IPS-18c (cell line): Measurements from ENCODE around the gene ZBTB21.

ENCODE experiments used
- H3K4me3 ChIP-seq: 2 replicates; pipeline ENCODE4 v1.7.0; 2013; ENCODE audit warnings: low read depth, mild to moderate bottlenecking, low read length, moderate library complexity; ENCODE audit not compliant: insufficient read depth
- H3K9me3 ChIP-seq: one replicate; pipeline ENCODE4 v1.6.1; 2013; ENCODE audit warnings: mild to moderate bottlenecking, low read length, moderate library complexity; ENCODE audit not compliant: control insufficient read depth, insufficient read depth

ZBTB21 gene

DNA sequence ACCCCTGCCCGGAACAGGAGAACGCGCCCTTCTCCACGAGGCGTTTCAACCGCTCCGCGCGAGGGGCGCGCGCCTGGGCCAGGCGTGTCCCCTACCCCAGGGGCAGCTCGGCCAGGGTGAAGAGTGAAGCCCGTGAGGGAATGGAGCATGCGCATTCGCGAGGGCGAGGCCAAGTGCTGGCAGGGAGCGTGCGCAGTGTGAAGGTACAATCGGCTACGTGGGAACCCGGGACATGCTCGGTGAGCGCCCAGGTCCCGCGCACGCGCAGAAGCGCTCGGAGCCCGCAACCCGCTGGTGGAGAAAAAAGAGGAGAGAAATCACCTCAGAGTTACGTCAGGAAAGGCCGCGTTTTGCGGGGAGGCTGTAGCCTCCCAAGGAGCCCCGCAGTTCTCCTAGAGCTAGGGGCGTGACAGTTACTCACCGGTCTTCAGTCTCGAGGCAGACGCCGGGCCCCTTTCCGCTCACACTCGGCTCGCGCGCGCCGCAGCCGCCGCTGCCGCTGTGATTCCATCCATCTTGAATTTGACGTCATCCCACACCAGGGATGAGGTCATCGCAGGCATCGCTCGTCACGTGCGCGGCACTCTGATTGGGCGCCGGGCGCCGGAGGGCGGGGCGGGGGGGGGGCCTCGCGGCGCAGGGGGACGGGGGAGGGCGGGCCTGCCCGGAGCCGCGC is at the start of gene ZBTB21:
Gene ZBTB21 (minus strand): TSS at position 530 of the 676 bp plus-strand sequence. CDS start 16,265 bp downstream, outside the sequence.
- Histone ChIP-seq H3K9me3 (peaks cover 3% of the 10 kb centered on the region), H3K4me3 (peak within 1 kb of the TSS; percentile 94)

DNA sequence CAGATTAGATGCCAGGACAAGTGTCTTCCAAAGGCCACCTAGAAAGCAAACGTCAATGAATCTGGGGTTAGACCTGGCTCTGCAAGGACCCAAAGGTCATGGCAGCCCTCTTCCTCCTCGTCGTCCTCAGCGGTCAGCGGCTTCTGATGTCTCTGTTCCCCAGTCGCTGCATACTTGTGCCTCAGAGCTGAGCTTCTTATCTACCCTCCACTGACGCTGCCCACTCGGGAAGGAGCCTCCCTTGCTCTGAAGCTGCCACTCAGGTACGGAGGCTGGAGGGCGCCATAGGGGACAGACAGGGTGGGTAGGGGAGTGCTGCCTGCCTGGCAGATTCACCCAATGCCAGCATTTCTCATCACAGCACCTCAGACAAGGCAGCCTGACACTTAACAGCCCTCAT is 49.6 kb upstream of the ZBTB21 start:
- H3K4me3 ChIP-seq, result no peak overlapping the region; the same call in 1 of the 2 replicates
- H3K9me3 ChIP-seq, result peaks cover 2% of the 10 kb centered on the region

DNA sequence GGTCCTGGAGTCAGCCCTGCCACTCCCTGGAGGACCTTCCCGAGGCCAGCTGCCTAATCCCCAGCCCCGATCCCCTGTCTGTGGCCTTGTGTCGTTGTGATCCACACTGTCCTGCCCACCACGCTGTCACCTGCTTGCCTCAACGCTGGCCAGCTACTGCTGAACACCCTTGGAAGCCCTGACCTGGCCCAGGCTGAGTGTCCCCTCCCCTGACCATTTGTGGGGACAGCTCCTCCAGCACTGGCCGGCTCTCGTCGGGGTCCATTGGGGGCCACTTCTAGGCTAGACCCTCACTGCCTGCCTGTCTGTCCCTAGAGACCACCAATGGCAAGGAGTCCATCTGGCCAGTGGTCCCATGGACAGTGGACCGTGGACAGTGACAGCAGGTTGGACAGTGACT is 49.0 kb upstream of the ZBTB21 start:
- H3K9me3 ChIP-seq, result peaks cover 2% of the 10 kb centered on the region
- no peak overlapping the region for H3K4me3 ChIP-seq

GRCh38 chr21:42058631-42059111 is 48.5 kb upstream of the ZBTB21 start:
- peaks cover 2% of the 10 kb centered on the region for H3K9me3 ChIP-seq

GRCh38 chr21:42057851-42058437 is 47.8 kb upstream of the ZBTB21 start:
- Histone ChIP-seq H3K4me3 (no peak overlapping the region), H3K9me3 (peaks cover 2% of the 10 kb centered on the region)

More at GRCh38 chr21:42058631-42059111, 48.5 kb upstream of the ZBTB21 start:
- H3K4me3 ChIP-seq, result no peak overlapping the region

- Histone ChIP-seq H3K4me3 (no peak overlapping the region), H3K9me3 (peaks cover 2% of the 10 kb centered on the region)
Observed at GRCh38 chr21:42056996-42057689, 47.0 kb upstream of the ZBTB21 start.

GRCh38 chr21:42056468-42056867 is 46.3 kb upstream of the ZBTB21 start:
- peaks cover 2% of the 10 kb centered on the region for H3K9me3 ChIP-seq
- no peak overlapping the region for H3K4me3 ChIP-seq

DNA sequence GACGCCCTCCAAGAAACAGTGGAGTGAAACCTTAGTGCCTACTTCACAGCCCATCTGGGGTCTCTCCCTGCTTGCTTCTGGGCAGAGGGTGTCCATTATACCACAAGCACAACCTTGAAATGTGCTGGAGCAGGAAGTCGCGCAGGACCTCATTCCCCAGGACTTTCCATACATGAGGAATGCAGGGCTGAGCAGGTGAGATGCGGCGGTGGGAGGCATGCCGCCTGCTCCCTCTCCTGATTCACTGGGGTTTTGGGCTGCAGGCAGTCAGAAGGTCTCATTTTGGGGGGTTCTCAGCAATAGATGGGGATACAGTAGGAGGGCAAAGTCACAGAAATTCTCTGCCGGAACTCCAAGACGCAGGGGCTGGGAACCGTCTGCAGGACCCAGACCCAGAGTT is 45.3 kb upstream of the ZBTB21 start:
- Histone ChIP-seq H3K9me3 (peaks cover 2% of the 10 kb centered on the region), H3K4me3 (no peak overlapping the region)

GRCh38 chr21:42051788-42052187 is 41.6 kb upstream of the ZBTB21 start:
- H3K4me3 ChIP-seq, result no peak overlapping the region

GRCh38 chr21:42049578-42050430 is 39.6 kb upstream of the ZBTB21 start:
- Histone ChIP-seq H3K4me3 (no peak overlapping the region), H3K9me3 (no peaks in the 10 kb centered on the region)

More at GRCh38 chr21:42051788-42052187, 41.6 kb upstream of the ZBTB21 start:
- H3K9me3 ChIP-seq, result no peaks in the 10 kb centered on the region

DNA sequence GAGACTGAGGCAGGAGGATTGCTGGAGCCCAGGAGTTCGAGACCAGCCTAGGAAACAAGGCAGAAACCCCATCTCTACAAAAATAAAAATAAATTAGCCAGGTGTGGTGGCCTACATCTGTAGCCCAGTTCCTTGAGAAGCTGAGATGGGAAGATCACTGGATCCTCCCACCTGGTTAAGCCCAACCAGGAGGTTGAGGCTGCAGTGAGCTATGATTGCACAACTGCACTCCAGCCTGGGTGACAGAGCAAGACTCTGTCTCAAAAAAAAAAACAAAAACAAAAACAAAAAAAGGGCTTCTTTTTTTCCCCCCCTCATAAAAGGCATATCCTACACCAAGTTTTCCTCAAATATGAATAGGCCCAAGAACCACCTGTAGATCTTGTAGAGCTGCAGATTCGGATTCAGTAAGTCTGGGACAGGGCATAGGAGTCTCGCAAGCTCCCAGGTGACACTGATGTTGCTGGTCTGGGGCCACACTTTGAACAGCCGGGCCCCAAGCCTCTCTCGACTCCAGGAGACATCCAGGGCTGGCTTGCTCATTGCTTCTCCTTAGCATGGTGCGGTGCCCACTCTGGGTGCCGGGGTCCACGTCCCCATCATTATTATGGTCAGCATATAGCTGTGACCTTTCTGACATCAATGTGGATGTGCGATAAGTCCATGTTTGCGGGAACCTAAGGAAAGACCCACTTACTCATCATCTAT is 38.9 kb upstream of the ZBTB21 start:
- Histone ChIP-seq H3K9me3 (no peaks in the 10 kb centered on the region), H3K4me3 (no peak overlapping the region)

GRCh38 chr21:42047821-42048613 is 37.9 kb upstream of the ZBTB21 start:
- H3K4me3 ChIP-seq, result no peak overlapping the region
- no peaks in the 10 kb centered on the region for H3K9me3 ChIP-seq

DNA sequence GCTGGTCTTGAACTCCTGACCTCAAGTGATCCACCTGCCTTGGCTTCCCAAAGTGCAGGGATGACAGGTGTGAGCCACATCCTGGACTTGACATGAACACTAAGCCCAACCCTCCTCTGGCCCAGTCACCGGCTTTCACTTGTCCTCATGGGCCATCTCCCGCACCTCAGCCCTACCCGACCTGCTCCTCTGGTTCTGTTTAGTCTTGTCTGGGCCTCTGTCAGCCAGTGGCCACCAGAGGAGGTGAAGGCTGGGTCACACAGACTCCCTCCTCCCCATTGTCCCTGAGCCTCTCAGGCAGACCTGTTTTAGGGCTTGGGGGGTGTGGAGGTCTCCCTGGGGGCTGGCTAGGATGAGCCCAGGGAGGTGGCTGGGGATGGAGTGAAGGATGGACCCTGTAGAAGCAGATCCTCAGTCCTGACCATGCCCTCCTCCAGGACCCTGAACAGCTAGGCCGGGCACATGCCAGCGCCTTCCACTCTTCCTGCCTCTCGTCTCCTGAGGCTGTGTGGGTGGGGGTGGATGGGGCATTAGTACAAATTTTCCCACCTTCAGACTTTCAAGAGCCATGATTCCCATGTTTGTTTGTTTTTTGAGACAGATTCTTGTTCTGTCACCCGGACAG is 34.8 kb upstream of the ZBTB21 start:
- H3K9me3 ChIP-seq, result no peaks in the 10 kb centered on the region
- no peak overlapping the region for H3K4me3 ChIP-seq

- Histone ChIP-seq H3K9me3 (no peaks in the 10 kb centered on the region), H3K4me3 (no peak overlapping the region)
Observed at GRCh38 chr21:42043961-42044360, 33.8 kb upstream of the ZBTB21 start.

GRCh38 chr21:42043201-42043895 is 33.2 kb upstream of the ZBTB21 start:
- Histone ChIP-seq H3K9me3 (no peaks in the 10 kb centered on the region), H3K4me3 (no peak overlapping the region)
